ENCODE data around the gene WNT4. TPM values are rescaled to one million over a fixed set of nuclear protein-coding genes. Genes with fewer than 3 reads are reported as not detected.

Gene WNT4
- total RNA-seq, 1 donor from 2014 or later: 0.35 TPM

- ATAC-seq: no peak
- no peak for DNase-seq (ENCODE audit: low spot score)
Observed at GRCh38 chr1:22132517-22133235, 10.2 kb downstream of the WNT4 start.

- peak; percentile 59 for ATAC-seq
- DNase-seq (ENCODE audit: low spot score): peak; percentile 58
Observed at GRCh38 chr1:22131875-22132486, 10.9 kb downstream of the WNT4 start.

- ATAC-seq (no peak), DNase-seq (ENCODE audit: low spot score) (no peak)
Observed at GRCh38 chr1:22131062-22131461, 11.8 kb downstream of the WNT4 start.

- ATAC-seq (no peak), DNase-seq (ENCODE audit: low spot score) (no peak)
Observed at GRCh38 chr1:22129501-22130117, 13.3 kb downstream of the WNT4 start.

GRCh38 chr1:22128392-22128791, 14.5 kb downstream of the WNT4 start:
- DNase-seq (ENCODE audit: low spot score): no peak
- no peak for ATAC-seq

GRCh38 chr1:22127731-22128130, 15.2 kb downstream of the WNT4 start:
- ATAC-seq (no peak), DNase-seq (ENCODE audit: low spot score) (no peak)

GRCh38 chr1:22127248-22127647, 15.6 kb downstream of the WNT4 start:
- ATAC-seq: peak; percentile 77
- no peak for DNase-seq (ENCODE audit: low spot score)

GRCh38 chr1:22126531-22126930, 16.4 kb downstream of the WNT4 start:
- no peak for DNase-seq (ENCODE audit: low spot score)
- no peak for ATAC-seq

GRCh38 chr1:22124592-22125229, 18.2 kb downstream of the WNT4 start:
- DNase-seq (ENCODE audit: low spot score) (no peak), ATAC-seq (no peak)

- no peak for DNase-seq (ENCODE audit: low spot score)
- no peak for ATAC-seq
Observed at GRCh38 chr1:22123901-22124404, 18.9 kb downstream of the WNT4 start.

GRCh38 chr1:22123071-22123390, 19.9 kb downstream of the WNT4 start:
- DNase-seq (ENCODE audit: low spot score): no peak

GRCh38 chr1:22122273-22123070, 20.4 kb downstream of the WNT4 start:
- ATAC-seq: no peak
- DNase-seq (ENCODE audit: low spot score): no peak

More at GRCh38 chr1:22123071-22123390, 19.9 kb downstream of the WNT4 start:
- ATAC-seq: no peak

- ATAC-seq (no peak), DNase-seq (ENCODE audit: low spot score) (no peak)
Observed at GRCh38 chr1:22121421-22121911, 21.4 kb downstream of the WNT4 start.

- ATAC-seq: no peak
- no peak for DNase-seq (ENCODE audit: low spot score)
Observed at GRCh38 chr1:22120469-22120790, 22.5 kb downstream of the WNT4 start.

- ATAC-seq: no peak
- no peak for DNase-seq (ENCODE audit: low spot score)
Observed at GRCh38 chr1:22119626-22120468, 23.1 kb downstream of the WNT4 start.

GRCh38 chr1:22118291-22118992, 24.5 kb downstream of the WNT4 start:
- ATAC-seq: no peak
- DNase-seq (ENCODE audit: low spot score): no peak

- DNase-seq (ENCODE audit: low spot score) (no peak), ATAC-seq (no peak)
Observed at GRCh38 chr1:22117851-22118250, 25.0 kb downstream of the WNT4 start.

- no peak for ATAC-seq
Observed at GRCh38 chr1:22117238-22117637, 25.7 kb downstream of the WNT4 start.

GRCh38 chr1:22115286-22115685, 27.6 kb downstream of the WNT4 start:
- ATAC-seq (no peak), DNase-seq (ENCODE audit: low spot score) (no peak)

More at GRCh38 chr1:22117238-22117637, 25.7 kb downstream of the WNT4 start:
- no peak for DNase-seq (ENCODE audit: low spot score)

Data from left lobe of liver (tissue), 2 donors.